Fibroblast of villous mesenchyme (primary cell): ENCODE results near the gene CCDC146. TPM values are rescaled to one million over a fixed set of nuclear protein-coding genes. Genes with fewer than 3 reads are reported as not detected.

Source experiments
- DNase-seq: peaks from one replicate; pipeline ENCODE4 v3.0.0-alpha.2; 2010; ENCODE audit warnings: low read depth
- H3K4me3 ChIP-seq: 2 replicates; pipeline ENCODE4 v1.5.1; 2011; ENCODE audit warnings: low read depth, mild to moderate bottlenecking, low read length
- CTCF ChIP-seq: IDR thresholded peaks from 2 replicates; pipeline ENCODE4 v1.5.1; 2012; ENCODE audit warnings: low read depth, mild to moderate bottlenecking, low read length; ENCODE audit not compliant: insufficient read depth
- total RNA-seq: library from RNA; depleted of rRNA; stranded (reverse); fragments of >200 nt; gene quantifications from 2 replicates; pipeline ENCODE4 v1.2.3, GENCODE V29; 2012

CCDC146 gene
- total RNA-seq, 1 donor, result 1.7 TPM

- TF ChIP-seq CTCF, result no peak
- no peak overlapping the region for H3K4me3 ChIP-seq
- peak; percentile 48 for DNase-seq
These were observed 198.9 kb downstream of the CCDC146 start for GRCh38 chr7:77321300-77321699.

GRCh38 chr7:77326131-77326530, 203.7 kb downstream of the CCDC146 start:
- no peak overlapping the region for H3K4me3 ChIP-seq
- TF ChIP-seq CTCF, result no peak
- DNase-seq, result no peak

GRCh38 chr7:77327067-77327931, 204.9 kb downstream of the CCDC146 start:
- DNase-seq, result peak; percentile 94
- no peak overlapping the region for H3K4me3 ChIP-seq
- no peak for TF ChIP-seq CTCF

- TF ChIP-seq CTCF, result no peak
- no peak for DNase-seq
- no peak overlapping the region for H3K4me3 ChIP-seq
These were observed 205.7 kb downstream of the CCDC146 start for GRCh38 chr7:77327932-77328628.

GRCh38 chr7:77328669-77329068, 206.3 kb downstream of the CCDC146 start:
- no peak overlapping the region for H3K4me3 ChIP-seq
- no peak for TF ChIP-seq CTCF
- DNase-seq, result no peak

- DNase-seq, result no peak
- TF ChIP-seq CTCF, result no peak
These were observed 207.2 kb downstream of the CCDC146 start for GRCh38 chr7:77329466-77330168.

More at GRCh38 chr7:77329466-77330168, 207.2 kb downstream of the CCDC146 start:
- H3K4me3 ChIP-seq, result no peak overlapping the region
